ENCODE measurements around the gene C1orf105. TPM values are rescaled to one million over a fixed set of nuclear protein-coding genes. Genes with fewer than 3 reads are reported as not detected.

Gene C1orf105
- total and polyA plus RNA-seq, 2 of the 8 experiments (the other 6 are each of a cell fraction or from before 2014, with no cell fraction given), result not detected

GRCh38 chr1:172515927-172516326 lies 95.4 kb downstream of the C1orf105 start:
- H4K20me1 ChIP-seq (replicated peaks in 1 of 2; ENCODE audit: control insufficient read depth in 1 of 2, insufficient read depth in 2 of 2, low read length in 2 of 2), result no peaks in the 10 kb centered on the region
- no peaks in the 10 kb centered on the region for H3K23me2 ChIP-seq (ENCODE audit: low read depth, low read length)
- no peaks in the 10 kb centered on the region for H3K36me3 ChIP-seq (ENCODE audit: control insufficient read depth in 2 of 4, insufficient read depth in 4 of 4, low read length in 3 of 4)
- no peak overlapping the region for H4K5ac ChIP-seq (ENCODE audit: insufficient read length, low read depth, low read length)
- H2BK15ac ChIP-seq (ENCODE audit: low read length), result no peak overlapping the region
- H3K9me3 ChIP-seq (ENCODE audit: insufficient read depth in 2 of 2, low read depth in 1 of 2, low read length in 1 of 2), result no peaks in the 10 kb centered on the region
- no peak overlapping the region for H3K23ac ChIP-seq (ENCODE audit: insufficient read length)
- no peak overlapping the region for H2AK5ac ChIP-seq (ENCODE audit: low read depth, low read length)
- no peak overlapping the region for H2BK120ac ChIP-seq (replicated peaks; ENCODE audit: low read depth, low read length)
- no peak for TF ChIP-seq KDM5A (IDR thresholded peaks at IDR 0.05; ENCODE audit: low read length)
- no peak for TF ChIP-seq SP1 (IDR thresholded peaks at IDR 0.05; ENCODE audit: low read depth, low read length)
- TF ChIP-seq NANOG (IDR thresholded peaks at IDR 0.05; ENCODE audit: insufficient read depth, low read depth, low read length, poor library complexity, severe bottlenecking), result no peak
- no peak for TF ChIP-seq CHD1 (IDR thresholded peaks at IDR 0.05; ENCODE audit: low read depth, low read length)
- TF ChIP-seq SUZ12 (IDR thresholded peaks at IDR 0.05; ENCODE audit: low read length), result no peak
- no peak for TF ChIP-seq RNF2 (IDR thresholded peaks at IDR 0.05; ENCODE audit: borderline replicate concordance, low read depth, low read length, missing control alignments, poor library complexity, severe bottlenecking)
- no peaks in the 10 kb centered on the region for H3K79me1 ChIP-seq (ENCODE audit: low read depth, low read length)
- H3K27ac ChIP-seq (ENCODE audit: low read depth, low read length), result no peak overlapping the region
- no peak overlapping the region for H3K56ac ChIP-seq (replicated peaks; ENCODE audit: insufficient read length, low read depth, low read length)
- H4K91ac ChIP-seq (replicated peaks; ENCODE audit: insufficient read length, low read length), result no peak overlapping the region
- H3K18ac ChIP-seq (ENCODE audit: extremely low read depth, low read length), result no peak overlapping the region
- no peak for DNase-seq (ENCODE audit: low read depth in 1 of 2, low spot score in 2 of 2)
- ChIA-PET CTCF (ENCODE audit: partially characterized antibody) (interaction anchor here (0.6 kb wide), 1 partner anchor 1186 kb away, joined by 3 read pairs; no protein-coding TSS in a partner anchor), POLR2A (ENCODE audit: partially characterized antibody) (interaction anchor here (1.1 kb wide), 1 partner anchor 9 kb away, joined by 4 read pairs; no protein-coding TSS in a partner anchor)
- no peaks in the 10 kb centered on the region for H3K79me2 ChIP-seq (ENCODE audit: control insufficient read depth in 1 of 2, insufficient read depth in 2 of 2, low read length in 2 of 2)
- no peak for FAIRE-seq
- H2AFZ ChIP-seq (ENCODE audit: low read length), result no peak overlapping the region
- H3K4me3 ChIP-seq (ENCODE audit: extremely low read depth in 1 of 4, insufficient read depth in 2 of 4, low read depth in 3 of 4, low read length in 4 of 4), result no peak overlapping the region
- no peak overlapping the region for H4K8ac ChIP-seq (ENCODE audit: extremely low read depth, insufficient read depth, low read length)
- H3K14ac ChIP-seq (ENCODE audit: insufficient read length), result no peak overlapping the region
- no peak overlapping the region for H2BK12ac ChIP-seq (ENCODE audit: low read depth, low read length)
- no peaks in the 10 kb centered on the region for H3K27me3 ChIP-seq (replicated peaks in 1 of 4; ENCODE audit: control insufficient read depth in 3 of 4, extremely low read depth in 1 of 4, insufficient read depth in 3 of 4, low read length in 3 of 4)
- H3K9ac ChIP-seq (replicated peaks in 1 of 4; ENCODE audit: extremely low read depth in 1 of 4, low read depth in 3 of 4, low read length in 3 of 4), result no peak overlapping the region
- 95% methylated on average over 1 of the region's 1 CpG; no CpG with 5 or more reads in 1 of the 2 experiments for WGBS, 2 experiments (ENCODE audit: extremely low coverage in 1 of 2, insufficient coverage in 1 of 2, insufficient read length in 1 of 2, insufficient replicate concordance in 2 of 2, low coverage in 1 of 2, low lambda C conversion rate in 2 of 2, missing lambda C conversion rate in 1 of 2)
- no peak overlapping the region for H3K4ac ChIP-seq (replicated peaks; ENCODE audit: insufficient read length, low read depth, low read length)
- no peak overlapping the region for H2BK5ac ChIP-seq (ENCODE audit: low read depth, low read length)
- H3K4me2 ChIP-seq (ENCODE audit: insufficient read depth in 1 of 2, low read depth in 2 of 2, low read length in 2 of 2), result no peak overlapping the region
- no peaks in the 10 kb centered on the region for H3K4me1 ChIP-seq (replicated peaks in 1 of 4; ENCODE audit: control insufficient read depth in 3 of 4, insufficient read depth in 4 of 4, low read length in 3 of 4)
- no peak overlapping the region for H2BK20ac ChIP-seq (ENCODE audit: low read length)
